GM08714 (cell line): ENCODE measurements around the gene SNCAIP.

Experiments used
- H3K4me3 ChIP-seq: fragments of 200-500 bp; sonication (Bioruptor generic); 2 replicates; pipeline ENCODE4 v1.5.1; 2014; ENCODE audit warnings: mild to moderate bottlenecking, low read length, inconsistent platforms
- ZNF274 ChIP-seq: IDR thresholded peaks from 2 replicates; pipeline ENCODE4 v1.6.1; 2012; ENCODE audit warnings: mild to moderate bottlenecking, low read depth, low read length

Gene SNCAIP

GRCh38 chr5:122311961-122312590 is at the start of gene SNCAIP:
Gene SNCAIP (plus strand): TSS chr5:122312237. CDS start chr5:122391135, 78,898 bp downstream.
- no peak for TF ChIP-seq ZNF274
- H3K4me3 ChIP-seq = peak within 1 kb of the TSS; percentile 48

- no peak overlapping the region for H3K4me3 ChIP-seq
- TF ChIP-seq ZNF274 = no peak
Observed at GRCh38 chr5:122263352-122264030, 48.5 kb upstream of the SNCAIP start.

GRCh38 chr5:122264610-122265009 is 47.4 kb upstream of the SNCAIP start:
- no peak for TF ChIP-seq ZNF274
- H3K4me3 ChIP-seq = no peak overlapping the region

- no peak for TF ChIP-seq ZNF274
- H3K4me3 ChIP-seq = no peak overlapping the region
Observed at GRCh38 chr5:122267185-122267584, 44.9 kb upstream of the SNCAIP start.

- no peak overlapping the region for H3K4me3 ChIP-seq
- no peak for TF ChIP-seq ZNF274
Observed at GRCh38 chr5:122273696-122274095, 38.3 kb upstream of the SNCAIP start.

- no peak for TF ChIP-seq ZNF274
- H3K4me3 ChIP-seq = no peak overlapping the region
Observed at GRCh38 chr5:122283592-122283991, 28.4 kb upstream of the SNCAIP start.

- no peak overlapping the region for H3K4me3 ChIP-seq
- TF ChIP-seq ZNF274 = no peak
Observed at GRCh38 chr5:122286541-122286940, 25.5 kb upstream of the SNCAIP start.

- no peak for TF ChIP-seq ZNF274
- no peak overlapping the region for H3K4me3 ChIP-seq
Observed at GRCh38 chr5:122287101-122287500, 24.9 kb upstream of the SNCAIP start.

GRCh38 chr5:122291000-122291901 is 20.8 kb upstream of the SNCAIP start:
- no peak for TF ChIP-seq ZNF274
- H3K4me3 ChIP-seq = no peak overlapping the region

GRCh38 chr5:122292332-122292731 is 19.7 kb upstream of the SNCAIP start:
- no peak overlapping the region for H3K4me3 ChIP-seq
- no peak for TF ChIP-seq ZNF274

GRCh38 chr5:122295138-122295537 is 16.9 kb upstream of the SNCAIP start:
- no peak for TF ChIP-seq ZNF274
- H3K4me3 ChIP-seq = no peak overlapping the region

GRCh38 chr5:122296871-122297270 is 15.2 kb upstream of the SNCAIP start:
- H3K4me3 ChIP-seq = no peak overlapping the region
- no peak for TF ChIP-seq ZNF274

- no peak overlapping the region for H3K4me3 ChIP-seq
- no peak for TF ChIP-seq ZNF274
Observed at GRCh38 chr5:122297587-122298298, 14.3 kb upstream of the SNCAIP start.

- TF ChIP-seq ZNF274 = no peak
- no peak overlapping the region for H3K4me3 ChIP-seq
Observed at GRCh38 chr5:122300374-122300773, 11.7 kb upstream of the SNCAIP start.
